Ovary (tissue), 3 donors: ENCODE results near the gene LIMS2.

ENCODE experiments used
- CTCF ChIP-seq, 3 donors: fragments of 450-650 bp in 2 of 3; fragments of 200-600 bp in 1 of 3; IDR thresholded peaks; one replicate each; pipeline versions ENCODE4 v1.5.1 to v1.8.0; 2016 to 2022; ENCODE audit warnings: antibody characterized with exemption in 3 of 3, mild to moderate bottlenecking in 1 of 3
- EP300 ChIP-seq: sonication (generic); formaldehyde crosslinking; IDR thresholded peaks from one replicate; pipeline ENCODE4 v1.6.1; 2017; ENCODE audit warnings: antibody characterized with exemption
- POLR2A ChIP-seq: fragments of 450-650 bp; IDR thresholded peaks from one replicate; pipeline ENCODE4 v1.6.1; 2017; ENCODE audit warnings: antibody characterized with exemption, mild to moderate bottlenecking, moderate library complexity
- donor health status: DM: no; HTN: no; CAD: no.

- TF ChIP-seq CTCF (IDR thresholded peaks at IDR 0.05) (no peak), POLR2A (no peak), EP300 (no peak)
Measured at GRCh38 chr2:127608061-127609030, 67.0 kb downstream of the LIMS2 start.
